DMS 273 (cell line): ENCODE data around the gene PIP5K1C.
A peak's percentile ranks its signal among the peaks of the same experiment; 100 is the strongest.

Experiments
- DNase-seq: peaks from one replicate; lab custom pipeline; 2025; ENCODE audit not compliant: unreplicated experiment; lab: John Stamatoyannopoulos, UW

The PIP5K1C gene, protein sequence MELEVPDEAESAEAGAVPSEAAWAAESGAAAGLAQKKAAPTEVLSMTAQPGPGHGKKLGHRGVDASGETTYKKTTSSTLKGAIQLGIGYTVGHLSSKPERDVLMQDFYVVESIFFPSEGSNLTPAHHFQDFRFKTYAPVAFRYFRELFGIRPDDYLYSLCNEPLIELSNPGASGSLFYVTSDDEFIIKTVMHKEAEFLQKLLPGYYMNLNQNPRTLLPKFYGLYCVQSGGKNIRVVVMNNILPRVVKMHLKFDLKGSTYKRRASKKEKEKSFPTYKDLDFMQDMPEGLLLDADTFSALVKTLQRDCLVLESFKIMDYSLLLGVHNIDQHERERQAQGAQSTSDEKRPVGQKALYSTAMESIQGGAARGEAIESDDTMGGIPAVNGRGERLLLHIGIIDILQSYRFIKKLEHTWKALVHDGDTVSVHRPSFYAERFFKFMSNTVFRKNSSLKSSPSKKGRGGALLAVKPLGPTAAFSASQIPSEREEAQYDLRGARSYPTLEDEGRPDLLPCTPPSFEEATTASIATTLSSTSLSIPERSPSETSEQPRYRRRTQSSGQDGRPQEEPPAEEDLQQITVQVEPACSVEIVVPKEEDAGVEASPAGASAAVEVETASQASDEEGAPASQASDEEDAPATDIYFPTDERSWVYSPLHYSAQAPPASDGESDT

GRCh38 chr19:3700242-3701032, at the start of gene PIP5K1C:
Gene PIP5K1C, minus strand, starts transcription at chr19:3700468. Its CDS starts 78 bp downstream, at chr19:3700390.
- DNase-seq = peak; percentile 94

GRCh38 chr19:3748965-3749364, 48.7 kb upstream of the PIP5K1C start:
- no peak for DNase-seq

DNA sequence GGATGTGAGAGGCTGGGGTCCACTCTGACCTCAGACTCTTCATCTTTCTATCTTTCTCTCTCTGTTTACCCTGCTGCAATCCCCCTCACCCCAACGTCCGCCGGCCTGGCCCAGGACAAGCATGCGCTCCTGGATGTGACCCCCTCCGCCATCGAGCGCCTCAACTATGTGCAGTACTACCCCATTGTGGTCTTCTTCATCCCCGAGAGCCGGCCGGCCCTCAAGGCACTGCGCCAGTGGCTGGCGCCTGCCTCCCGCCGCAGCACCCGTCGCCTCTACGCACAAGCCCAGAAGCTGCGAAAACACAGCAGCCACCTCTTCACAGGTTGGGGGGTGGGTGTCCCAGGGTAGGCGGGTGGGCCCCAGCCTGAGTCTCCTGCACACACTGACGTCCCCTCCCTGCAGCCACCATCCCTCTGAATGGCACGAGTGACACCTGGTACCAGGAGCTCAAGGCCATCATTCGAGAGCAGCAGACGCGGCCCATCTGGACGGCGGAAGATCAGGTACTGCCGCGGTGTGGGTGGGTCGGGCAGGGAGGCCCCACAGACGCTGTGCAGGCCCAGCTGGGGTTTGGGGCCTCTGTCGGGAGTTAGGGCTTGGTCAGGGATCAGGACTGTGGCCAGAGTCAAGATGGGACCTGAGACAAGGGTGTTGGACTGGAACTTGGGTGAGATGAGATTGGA, 46.2 kb upstream of the PIP5K1C start:
- no peak for DNase-seq

- no peak for DNase-seq
Observed at GRCh38 chr19:3745363-3746045, 45.2 kb upstream of the PIP5K1C start.

DNA sequence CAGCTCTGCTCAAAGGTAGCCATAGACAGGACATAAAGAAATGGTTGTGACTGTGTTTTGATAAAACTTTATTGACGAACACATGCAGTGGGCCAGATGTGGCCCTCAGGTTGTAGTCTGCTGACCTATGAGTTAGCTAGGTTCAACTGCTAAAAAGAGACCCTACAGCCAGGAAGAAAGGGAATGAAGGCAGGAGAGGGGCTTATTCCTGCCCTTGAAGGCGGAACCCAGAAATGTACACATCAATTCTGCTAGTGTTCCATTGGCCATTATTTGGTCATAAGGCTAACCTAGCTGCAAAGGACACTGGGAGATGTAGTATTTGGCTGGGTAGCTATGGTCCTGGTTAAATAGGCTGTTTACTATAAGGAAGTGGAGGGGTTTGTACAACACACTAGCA, 43.2 kb upstream of the PIP5K1C start:
- peak; percentile 69 for DNase-seq

- DNase-seq = no peak
Observed at GRCh38 chr19:3740431-3740830, 40.2 kb upstream of the PIP5K1C start.

DNA sequence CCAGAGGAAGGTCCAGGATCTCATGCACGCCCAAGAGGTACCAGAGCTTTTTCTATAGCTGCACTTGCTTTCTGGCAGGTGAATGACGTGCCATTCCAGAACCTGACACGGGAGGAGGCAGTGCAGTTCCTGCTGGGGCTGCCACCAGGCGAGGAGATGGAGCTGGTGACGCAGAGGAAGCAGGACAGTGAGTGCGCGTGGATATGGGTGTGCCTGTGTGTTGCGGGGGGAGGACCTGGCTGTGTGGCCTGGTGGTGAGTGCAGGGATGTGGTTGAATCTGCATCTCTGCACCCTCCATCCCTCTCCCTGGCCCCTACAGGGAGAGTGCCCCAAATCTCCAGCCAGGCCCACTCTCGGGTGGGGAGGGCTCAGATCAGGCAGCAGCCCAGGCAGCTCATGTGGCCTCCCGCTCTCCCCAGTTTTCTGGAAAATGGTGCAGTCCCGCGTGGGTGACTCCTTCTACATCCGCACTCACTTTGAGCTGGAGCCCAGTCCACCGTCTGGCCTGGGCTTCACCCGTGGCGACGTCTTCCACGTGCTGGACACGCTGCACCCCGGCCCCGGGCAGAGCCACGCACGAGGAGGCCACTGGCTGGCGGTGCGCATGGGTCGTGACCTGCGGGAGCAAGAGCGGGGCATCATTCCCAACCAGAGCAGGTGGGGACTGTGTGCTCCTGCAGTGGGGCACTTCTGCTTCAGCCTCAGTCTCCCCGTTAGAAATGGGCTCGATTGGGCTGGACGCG, 38.4 kb upstream of the PIP5K1C start:
- DNase-seq = no peak

GRCh38 chr19:3737487-3738205, 37.4 kb upstream of the PIP5K1C start:
- DNase-seq = no peak

GRCh38 chr19:3736106-3736724, 35.9 kb upstream of the PIP5K1C start:
- no peak for DNase-seq

GRCh38 chr19:3734310-3734600, 34.0 kb upstream of the PIP5K1C start:
- DNase-seq = no peak

DNA sequence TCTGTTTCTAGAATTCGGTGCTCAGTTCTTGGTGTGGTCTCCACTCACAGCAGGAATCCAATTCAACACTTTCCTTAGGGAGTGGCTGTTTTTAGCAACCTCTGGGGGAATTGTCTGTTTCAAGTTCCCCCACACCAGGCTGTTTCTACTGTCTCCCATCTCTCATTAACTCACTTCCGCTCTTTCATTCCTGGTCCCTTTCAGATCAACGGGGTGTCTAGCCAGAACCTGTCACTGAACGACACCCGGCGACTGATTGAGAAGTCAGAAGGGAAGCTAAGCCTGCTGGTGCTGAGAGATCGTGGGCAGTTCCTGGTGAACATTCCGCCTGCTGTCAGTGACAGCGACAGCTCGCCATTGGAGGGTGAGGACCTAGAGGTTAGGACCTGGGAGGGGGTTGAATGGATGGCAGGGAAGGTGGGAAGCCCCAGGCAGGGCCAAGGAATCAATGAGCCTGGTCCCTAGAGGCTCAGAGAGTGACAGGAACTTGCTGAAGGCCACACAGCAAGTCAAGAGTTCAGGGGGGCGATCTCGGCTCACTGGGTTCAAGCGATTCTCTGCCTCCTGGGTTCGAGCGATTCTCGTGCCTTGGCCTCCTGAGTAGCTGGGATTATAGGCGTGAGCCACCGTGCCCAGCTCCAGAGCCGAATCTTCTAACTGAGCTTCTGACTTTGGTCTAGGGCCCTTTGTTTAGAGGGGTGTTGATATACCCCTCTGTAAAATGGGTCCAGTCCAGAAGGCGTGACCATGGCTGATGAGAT, 33.5 kb upstream of the PIP5K1C start:
- DNase-seq = no peak

GRCh38 chr19:3732108-3732507, 31.8 kb upstream of the PIP5K1C start:
- no peak for DNase-seq

GRCh38 chr19:3730457-3730958, 30.2 kb upstream of the PIP5K1C start:
- DNase-seq = no peak

GRCh38 chr19:3725640-3726310, 25.5 kb upstream of the PIP5K1C start:
- DNase-seq = peak; percentile 81

- DNase-seq = no peak
Observed at GRCh38 chr19:3725121-3725520, 24.9 kb upstream of the PIP5K1C start.

DNA sequence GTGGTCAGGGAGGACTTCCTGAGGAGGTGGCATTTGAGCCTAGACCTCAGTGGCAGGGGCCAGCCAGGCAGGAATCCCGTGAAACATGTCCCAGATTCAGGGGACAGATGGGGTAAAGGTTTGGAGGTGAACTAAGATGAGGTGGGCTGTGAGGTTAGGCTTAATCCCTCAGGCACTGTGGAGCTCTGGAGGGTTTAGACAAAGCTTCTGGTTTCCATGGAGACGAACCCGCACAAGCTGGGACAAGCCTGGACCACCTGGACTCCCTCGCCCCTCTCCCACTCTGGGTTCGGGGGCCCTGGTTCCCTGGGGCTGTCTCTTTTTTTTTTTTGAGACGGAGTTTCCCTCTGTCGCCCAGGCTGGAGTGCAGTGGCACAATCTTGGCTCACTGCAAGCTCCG, 23.6 kb upstream of the PIP5K1C start:
- DNase-seq = peak; percentile 71

- no peak for DNase-seq
Observed at GRCh38 chr19:3723110-3723488, 22.8 kb upstream of the PIP5K1C start.
